GM12878 (cell line): ENCODE data around the gene ERFL. TPM values are rescaled to one million over a fixed set of nuclear protein-coding genes. Genes with fewer than 3 reads are reported as not detected.

Experiments
- ATAC-seq: fragments of 200-7000 bp; cut with Tn5 transposase; 3 replicates; pipeline ENCODE4 v1.9.1; 2020; ENCODE audit warnings: mild to moderate bottlenecking, moderate library complexity
- BruUV-seq: library from RNA; stranded (reverse); fragments of 400-500 nt; replicated peaks from 2 replicates; lab custom pipeline; 2021; lab: Mats Ljungman, UMichigan
- CTCF ChIA-PET: fragments of 300-600 bp; sonication (Branson Sonifier 250); formaldehyde crosslinking; extraction: SDS; loops from one replicate; lab custom pipeline; 2021; ENCODE audit warnings: inconsistent platforms; lab: Yijun Ruan, JAX
- POLR2A ChIA-PET: fragments of 350-600 bp; formaldehyde crosslinking; extraction: SDS; loops from one replicate; lab custom pipeline; 2021; ENCODE audit warnings: inconsistent platforms; lab: Charles Lee
- RAD21 ChIA-PET: fragments of 300-600 bp; sonication (Branson Sonifier 250); formaldehyde crosslinking; loops from one replicate; lab custom pipeline; 2023; ENCODE audit warnings: antibody characterized with exemption; ENCODE audit not compliant: unreplicated experiment; lab: Charles Lee
- SMC1A ChIA-PET: fragments of 300-600 bp; sonication (Branson Sonifier 250); formaldehyde crosslinking; loops from one replicate; lab custom pipeline; 2023; ENCODE audit not compliant: unreplicated experiment, uncharacterized antibody; lab: Charles Lee
- DNase-seq: peaks from one replicate; pipeline ENCODE4 v3.0.0-alpha.2; 2011; ENCODE audit warnings: low read depth, low spot score
- FAIRE-seq: peaks from 3 replicates; lab custom pipeline; 2011; peaks lifted over from hg19 to GRCh38; lab: Jason Lieb, UNC
- H2AFZ ChIP-seq: 2 replicates; pipeline ENCODE4 v1.6.0; 2011; ENCODE audit warnings: low read depth, low read length, control low read depth; ENCODE audit not compliant: control insufficient read depth
- H3K27ac ChIP-seq: 2 replicates; pipeline ENCODE4 v1.5.1; 2011; ENCODE audit warnings: control low read depth; ENCODE audit not compliant: control insufficient read depth, insufficient read depth
- H3K27me3 ChIP-seq, 2 experiments: replicated peaks in 1 of 2; 2 replicates each; pipeline versions ENCODE4 v1.6.0 to v1.6.1; 2011; ENCODE audit warnings: low read length in 1 of 2; ENCODE audit not compliant: control insufficient read depth in 2 of 2, insufficient read depth in 2 of 2
- H3K36me3 ChIP-seq, 2 experiments: 2 replicates each; pipeline ENCODE4 v1.5.1; 2011; ENCODE audit warnings: low read length in 1 of 2; ENCODE audit not compliant: control insufficient read depth in 2 of 2, insufficient read depth in 2 of 2
- H3K4me1 ChIP-seq: 2 replicates; pipeline ENCODE4 v1.6.1; 2011; ENCODE audit warnings: mild to moderate bottlenecking, low read length, moderate library complexity, mixed read lengths; ENCODE audit not compliant: control insufficient read depth, insufficient read depth
- H3K4me2 ChIP-seq: 2 replicates; pipeline ENCODE4 v1.6.0; 2011; ENCODE audit warnings: control low read depth; ENCODE audit not compliant: control insufficient read depth, insufficient read depth
- H3K4me3 ChIP-seq: fragments of 200-600 bp; sonication (generic); 2 replicates; pipeline ENCODE4 v1.5.1; 2016
- H3K79me2 ChIP-seq: 2 replicates; pipeline ENCODE4 v1.6.0; 2011; ENCODE audit warnings: low read length; ENCODE audit not compliant: control insufficient read depth, insufficient read depth
- H3K9ac ChIP-seq: 2 replicates; pipeline ENCODE4 v1.8.0; 2011; ENCODE audit warnings: low read length, control low read depth, mixed read lengths; ENCODE audit not compliant: control insufficient read depth, insufficient read depth
- H3K9me3 ChIP-seq: replicated peaks from 3 replicates; pipeline ENCODE4 v1.5.1; 2011; ENCODE audit warnings: mild to moderate bottlenecking, low read length; ENCODE audit not compliant: control insufficient read depth, insufficient read depth
- H4K20me1 ChIP-seq: 2 replicates; pipeline ENCODE4 v1.6.0; 2011; ENCODE audit not compliant: control insufficient read depth, insufficient read depth
- IKZF1 ChIP-seq: fragments of 450-650 bp; conservative IDR thresholded peaks from 2 replicates; pipeline ENCODE4 v1.6.1; 2017; ENCODE audit warnings: antibody characterized with exemption, mild to moderate bottlenecking
- POLR2A ChIP-seq: IDR thresholded peaks from 2 replicates; pipeline ENCODE4 v1.6.1; 2011; ENCODE audit warnings: low read depth, mild to moderate bottlenecking, low read length
- WGBS: methylation state at CpG from one replicate; pipeline ENCODE4 v1.1.6; 2016; ENCODE audit warnings: low lambda C conversion rate; ENCODE audit not compliant: insufficient replicate concordance, insufficient coverage; ENCODE audit errors: missing lambda C conversion rate; 5-methylcytosine and 5-hydroxymethylcytosine counted together
- in situ Hi-C: fragments of 300-500 bp; cut with MboI; formaldehyde crosslinking; loops from 9 replicates; pipeline ENCODE4 v1.14.3; 2018; ENCODE audit warnings: mixed read lengths
- intact Hi-C: fragments of 100-400 bp; cut with micrococcal nuclease; formaldehyde crosslinking; loops from one replicate; pipeline ENCODE4 v1.14.2; 2022; ENCODE audit not compliant: unreplicated experiment
- polyA plus RNA-seq, 11 experiments: library from polyadenylated mRNA; depleted of rRNA in 4 of 11; unstranded in 6 of 11; stranded (reverse) in 5 of 11; fragments of >200 nt; fragmentation: Nextera tagmentation in 4 of 11; fragmentation: Illumina TruSeq in 1 of 11; extraction: Ambion mirVana in 4 of 11; extraction: Trizol in 1 of 11; gene quantifications; 1 replicate in 1 of 11; 2 replicates in 10 of 11; pipeline versions ENCODE4 v1.2.1 to v1.2.3, GENCODE V29; 2011 to 2016; ENCODE audit warnings: inconsistent platforms in 2 of 11, missing spikeins in 2 of 11, low read depth in 1 of 11
- total RNA-seq, 4 experiments: library from RNA; depleted of rRNA in 3 of 4; stranded (reverse); fragments of >200 nt in 3 of 4; fragmentation: Illumina TruSeq in 1 of 4; extraction: Trizol in 1 of 4; gene quantifications; 2 replicates each; pipeline versions ENCODE4 v1.2.1 to v1.2.3, GENCODE V29; 2013 to 2021
- TF ChIP-seq, protein P1 (sequence below): IDR thresholded peaks from 2 replicates; pipeline ENCODE4 v1.6.1; 2012; ENCODE audit warnings: low read depth, low read length, improper control_type of control experiment
- TF ChIP-seq, protein P2 (sequence below): fragments of 450-650 bp; IDR thresholded peaks from 2 replicates; pipeline ENCODE4 v1.6.1; 2017; ENCODE audit warnings: mild to moderate bottlenecking, moderate library complexity

Gene ERFL
- total and polyA plus RNA-seq, 10 of the 15 experiments (the other 5 are each of a cell fraction or from before 2014, with no cell fraction given), result 0.04 to 0.10 (median 0.05) TPM; not detected in 7

DNA sequence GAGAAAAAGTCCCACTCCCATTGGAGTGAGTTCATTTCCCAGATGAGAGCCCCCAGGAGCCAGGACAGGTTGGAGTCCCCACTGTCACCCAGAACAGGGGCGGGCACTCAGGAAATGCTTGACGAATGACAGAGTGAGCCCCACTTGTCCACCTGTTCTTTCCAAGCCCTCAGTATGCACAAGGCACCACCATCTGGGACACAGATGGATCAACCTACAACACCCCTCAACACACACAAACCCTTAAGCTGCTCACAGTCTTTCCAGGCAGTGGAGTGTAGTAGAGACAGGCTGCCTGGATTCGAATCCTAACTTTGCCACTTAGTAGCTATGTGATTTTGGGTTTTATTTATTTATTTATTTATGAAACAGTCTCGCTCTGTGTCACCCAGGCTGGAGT, 37.3 kb downstream of the ERFL start:
- Histone ChIP-seq H3K4me3 (no peak overlapping the region), H3K9me3 (no peaks in the 10 kb centered on the region), H3K27ac (no peak overlapping the region), H3K4me1 (peaks cover 22% of the 10 kb centered on the region), H4K20me1 (no peaks in the 10 kb centered on the region), H3K9ac (no peak overlapping the region), H3K79me2 (peaks cover 25% of the 10 kb centered on the region), H3K27me3 (no peaks in the 10 kb centered on the region), H3K36me3 (peaks cover 18 to 28% of the 10 kb centered on the region in 2 experiments; a peak in 3 of 4 replicates), H3K4me2 (no peak overlapping the region), H2AFZ (no peak overlapping the region)
- BruUV-seq, result no TSS peak
- ChIA-PET CTCF (interaction anchor here (10.8 kb wide), 1 partner anchor 17 kb away, joined by 136 read pairs; the partner anchor contains the start of gene CD79A), POLR2A (no interaction called here), SMC1A (interaction anchor here (0.6 to 1.6 kb wide), 3 partner anchors 17 to 1877 kb away, joined by 3 to 5 read pairs (median 3); no protein-coding TSS in a partner anchor), RAD21 (no interaction called here)
- FAIRE-seq (no peak), DNase-seq (no peak), ATAC-seq (no peak)
- in situ Hi-C loops (no loop called here), intact Hi-C loops (no loop called here)
- 86% methylated on average over 4 of the region's 4 CpGs for WGBS
- TF ChIP-seq, protein P1, sequence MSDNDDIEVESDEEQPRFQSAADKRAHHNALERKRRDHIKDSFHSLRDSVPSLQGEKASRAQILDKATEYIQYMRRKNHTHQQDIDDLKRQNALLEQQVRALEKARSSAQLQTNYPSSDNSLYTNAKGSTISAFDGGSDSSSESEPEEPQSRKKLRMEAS, result no peak
- 0 out of 2 replicates have a peak, but pooled peaks have one; percentile 17 for TF ChIP-seq POLR2A
- TF ChIP-seq, protein P2, sequence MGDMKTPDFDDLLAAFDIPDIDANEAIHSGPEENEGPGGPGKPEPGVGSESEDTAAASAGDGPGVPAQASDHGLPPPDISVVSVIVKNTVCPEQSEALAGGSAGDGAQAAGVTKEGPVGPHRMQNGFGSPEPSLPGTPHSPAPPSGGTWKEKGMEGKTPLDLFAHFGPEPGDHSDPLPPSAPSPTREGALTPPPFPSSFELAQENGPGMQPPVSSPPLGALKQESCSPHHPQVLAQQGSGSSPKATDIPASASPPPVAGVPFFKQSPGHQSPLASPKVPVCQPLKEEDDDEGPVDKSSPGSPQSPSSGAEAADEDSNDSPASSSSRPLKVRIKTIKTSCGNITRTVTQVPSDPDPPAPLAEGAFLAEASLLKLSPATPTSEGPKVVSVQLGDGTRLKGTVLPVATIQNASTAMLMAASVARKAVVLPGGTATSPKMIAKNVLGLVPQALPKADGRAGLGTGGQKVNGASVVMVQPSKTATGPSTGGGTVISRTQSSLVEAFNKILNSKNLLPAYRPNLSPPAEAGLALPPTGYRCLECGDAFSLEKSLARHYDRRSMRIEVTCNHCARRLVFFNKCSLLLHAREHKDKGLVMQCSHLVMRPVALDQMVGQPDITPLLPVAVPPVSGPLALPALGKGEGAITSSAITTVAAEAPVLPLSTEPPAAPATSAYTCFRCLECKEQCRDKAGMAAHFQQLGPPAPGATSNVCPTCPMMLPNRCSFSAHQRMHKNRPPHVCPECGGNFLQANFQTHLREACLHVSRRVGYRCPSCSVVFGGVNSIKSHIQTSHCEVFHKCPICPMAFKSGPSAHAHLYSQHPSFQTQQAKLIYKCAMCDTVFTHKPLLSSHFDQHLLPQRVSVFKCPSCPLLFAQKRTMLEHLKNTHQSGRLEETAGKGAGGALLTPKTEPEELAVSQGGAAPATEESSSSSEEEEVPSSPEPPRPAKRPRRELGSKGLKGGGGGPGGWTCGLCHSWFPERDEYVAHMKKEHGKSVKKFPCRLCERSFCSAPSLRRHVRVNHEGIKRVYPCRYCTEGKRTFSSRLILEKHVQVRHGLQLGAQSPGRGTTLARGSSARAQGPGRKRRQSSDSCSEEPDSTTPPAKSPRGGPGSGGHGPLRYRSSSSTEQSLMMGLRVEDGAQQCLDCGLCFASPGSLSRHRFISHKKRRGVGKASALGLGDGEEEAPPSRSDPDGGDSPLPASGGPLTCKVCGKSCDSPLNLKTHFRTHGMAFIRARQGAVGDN, result no peak
- no peak for TF ChIP-seq IKZF1
